Endothelial cell of umbilical vein (primary cell): ENCODE results near the gene FALEC.

Experiments used
- EZH2 ChIP-seq: IDR thresholded peaks from 2 replicates; pipeline ENCODE4 v1.6.1; 2012; ENCODE audit warnings: borderline replicate concordance, low read depth, mild to moderate bottlenecking, moderate library complexity, low read length, inconsistent platforms; ENCODE audit not compliant: severe bottlenecking
- MAX ChIP-seq: IDR thresholded peaks from 2 replicates; pipeline ENCODE4 v1.6.1; 2011; ENCODE audit not compliant: insufficient read depth, insufficient read length
- MYC ChIP-seq: IDR thresholded peaks from one replicate; pipeline ENCODE4 v1.6.1; 2011; ENCODE audit warnings: mild to moderate bottlenecking, low read depth, low read length
- POLR2A ChIP-seq: IDR thresholded peaks from 2 replicates; pipeline ENCODE4 v1.6.1; 2012; ENCODE audit warnings: low read depth, mild to moderate bottlenecking, control low read depth, low read length
- POLR2AphosphoS5 ChIP-seq: IDR thresholded peaks from 2 replicates; pipeline ENCODE4 v1.6.1; 2012; ENCODE audit warnings: low read depth, mild to moderate bottlenecking, control low read depth, low read length, moderate library complexity; ENCODE audit not compliant: insufficient read depth
- TF ChIP-seq, protein P1 (sequence below), 2 donors: IDR thresholded peaks; 1 replicate in 1 of 2; 2 replicates in 1 of 2; pipeline ENCODE4 v1.5.1; 2011; ENCODE audit warnings: low read length in 2 of 2, mild to moderate bottlenecking in 2 of 2, moderate library complexity in 2 of 2, control low read depth in 1 of 2, inconsistent platforms in 1 of 2, low read depth in 1 of 2; ENCODE audit not compliant: insufficient read depth in 1 of 2; ENCODE audit errors: extremely low read depth in 1 of 2

GRCh38 chr1:150548632-150549495 is 33.3 kb downstream of the FALEC start, which contains the start of gene ADAMTSL4:
- TF ChIP-seq, protein P1, sequence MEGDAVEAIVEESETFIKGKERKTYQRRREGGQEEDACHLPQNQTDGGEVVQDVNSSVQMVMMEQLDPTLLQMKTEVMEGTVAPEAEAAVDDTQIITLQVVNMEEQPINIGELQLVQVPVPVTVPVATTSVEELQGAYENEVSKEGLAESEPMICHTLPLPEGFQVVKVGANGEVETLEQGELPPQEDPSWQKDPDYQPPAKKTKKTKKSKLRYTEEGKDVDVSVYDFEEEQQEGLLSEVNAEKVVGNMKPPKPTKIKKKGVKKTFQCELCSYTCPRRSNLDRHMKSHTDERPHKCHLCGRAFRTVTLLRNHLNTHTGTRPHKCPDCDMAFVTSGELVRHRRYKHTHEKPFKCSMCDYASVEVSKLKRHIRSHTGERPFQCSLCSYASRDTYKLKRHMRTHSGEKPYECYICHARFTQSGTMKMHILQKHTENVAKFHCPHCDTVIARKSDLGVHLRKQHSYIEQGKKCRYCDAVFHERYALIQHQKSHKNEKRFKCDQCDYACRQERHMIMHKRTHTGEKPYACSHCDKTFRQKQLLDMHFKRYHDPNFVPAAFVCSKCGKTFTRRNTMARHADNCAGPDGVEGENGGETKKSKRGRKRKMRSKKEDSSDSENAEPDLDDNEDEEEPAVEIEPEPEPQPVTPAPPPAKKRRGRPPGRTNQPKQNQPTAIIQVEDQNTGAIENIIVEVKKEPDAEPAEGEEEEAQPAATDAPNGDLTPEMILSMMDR (IDR thresholded peaks at IDR 0.05; ENCODE audit: extremely low read depth in 1 of 2, insufficient read depth in 1 of 2, low read depth in 1 of 2, low read length in 2 of 2) = peak in 1 of 2 donors; percentile 28
- no peak for TF ChIP-seq MAX
- TF ChIP-seq POLR2AphosphoS5 = peak; percentile 59
- peak; percentile 3 for TF ChIP-seq POLR2A
- no peak for TF ChIP-seq EZH2
- TF ChIP-seq MYC = no peak
